ENCODE data around the gene MRPS10. TPM values are rescaled to one million over a fixed set of nuclear protein-coding genes. Genes with fewer than 3 reads are reported as not detected.

The MRPS10 gene
- 46.9 and 52.5 TPM in 2 replicates for total RNA-seq

DNA sequence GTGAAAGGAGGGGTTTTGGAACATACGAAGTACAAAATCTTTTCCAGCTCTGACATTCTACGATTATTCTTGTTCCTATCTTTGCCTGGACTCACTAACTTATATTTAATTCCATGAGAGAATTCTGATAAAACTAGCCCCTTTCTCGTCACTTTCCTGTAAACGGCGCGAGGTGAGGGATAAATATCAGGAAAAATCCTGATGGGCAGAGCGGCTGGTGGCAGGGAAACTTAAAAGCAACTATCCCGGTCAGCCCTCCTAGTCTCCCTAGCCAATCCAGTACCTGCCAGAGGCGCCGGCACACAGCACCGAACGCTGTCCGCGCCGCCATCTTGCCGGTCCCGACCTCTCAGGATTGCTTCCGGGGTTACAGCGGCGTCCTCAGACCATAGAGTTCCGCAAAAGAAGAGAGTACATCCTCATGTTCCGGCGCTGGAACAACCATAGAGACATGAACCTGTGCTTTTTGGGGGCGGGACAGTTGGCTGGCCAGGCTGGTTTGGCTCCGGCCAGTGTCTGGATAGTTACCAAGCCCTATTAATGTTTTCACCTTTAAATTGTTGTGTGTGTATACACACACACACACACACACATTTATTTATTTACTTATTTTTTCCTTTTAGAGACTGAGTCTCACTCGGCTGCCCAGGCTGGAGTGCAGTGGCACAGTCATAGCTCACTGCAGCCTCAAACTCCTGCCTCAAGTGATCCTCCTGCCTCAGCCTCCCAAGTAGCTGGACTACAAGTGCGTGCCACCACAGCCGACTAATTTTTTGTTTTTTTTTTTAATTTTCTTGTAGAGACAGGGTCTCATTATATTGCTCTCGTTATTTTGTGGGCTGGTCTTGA lies at the start of gene MRPS10:
TSS of gene MRPS10 (minus strand) at position 343 of the 849 bp plus-strand sequence. CDS start at position 331, 12 bp downstream.
- no peaks in the 10 kb centered on the region for H3K27me3 ChIP-seq (ENCODE audit: insufficient read depth, low read length)
- TF ChIP-seq, protein P1, sequence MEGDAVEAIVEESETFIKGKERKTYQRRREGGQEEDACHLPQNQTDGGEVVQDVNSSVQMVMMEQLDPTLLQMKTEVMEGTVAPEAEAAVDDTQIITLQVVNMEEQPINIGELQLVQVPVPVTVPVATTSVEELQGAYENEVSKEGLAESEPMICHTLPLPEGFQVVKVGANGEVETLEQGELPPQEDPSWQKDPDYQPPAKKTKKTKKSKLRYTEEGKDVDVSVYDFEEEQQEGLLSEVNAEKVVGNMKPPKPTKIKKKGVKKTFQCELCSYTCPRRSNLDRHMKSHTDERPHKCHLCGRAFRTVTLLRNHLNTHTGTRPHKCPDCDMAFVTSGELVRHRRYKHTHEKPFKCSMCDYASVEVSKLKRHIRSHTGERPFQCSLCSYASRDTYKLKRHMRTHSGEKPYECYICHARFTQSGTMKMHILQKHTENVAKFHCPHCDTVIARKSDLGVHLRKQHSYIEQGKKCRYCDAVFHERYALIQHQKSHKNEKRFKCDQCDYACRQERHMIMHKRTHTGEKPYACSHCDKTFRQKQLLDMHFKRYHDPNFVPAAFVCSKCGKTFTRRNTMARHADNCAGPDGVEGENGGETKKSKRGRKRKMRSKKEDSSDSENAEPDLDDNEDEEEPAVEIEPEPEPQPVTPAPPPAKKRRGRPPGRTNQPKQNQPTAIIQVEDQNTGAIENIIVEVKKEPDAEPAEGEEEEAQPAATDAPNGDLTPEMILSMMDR (IDR thresholded peaks at IDR 0.05; ENCODE audit: extremely low read depth, low read depth, low read length): no peak
- peak within 1 kb of the TSS; percentile 94 for H3K27ac ChIP-seq (ENCODE audit: low read depth, low read length)
- peak; percentile 90 for DNase-seq (ENCODE audit: insufficient read length, low spot score, missing footprints)
- H3K79me2 ChIP-seq (ENCODE audit: insufficient read depth, low read length): peaks cover 34% of the 10 kb centered on the region
- H3K36me3 ChIP-seq (ENCODE audit: insufficient read depth, low read length): peaks cover 13% of the 10 kb centered on the region
- no peaks in the 10 kb centered on the region for H4K20me1 ChIP-seq (ENCODE audit: insufficient read depth, low read length)
- peaks cover 14% of the 10 kb centered on the region for H3K4me1 ChIP-seq (ENCODE audit: insufficient read depth, low read length)
- peak within 1 kb of the TSS; percentile 97 for H2AFZ ChIP-seq (ENCODE audit: low read length)
- H3K4me2 ChIP-seq (ENCODE audit: insufficient read depth, low read length): peak within 1 kb of the TSS; percentile 97
- H3K9me3 ChIP-seq (ENCODE audit: low read depth, low read length): no peaks in the 10 kb centered on the region
- H3K4me3 ChIP-seq (ENCODE audit: insufficient read depth, low read length): peak within 1 kb of the TSS; percentile 97

DNA sequence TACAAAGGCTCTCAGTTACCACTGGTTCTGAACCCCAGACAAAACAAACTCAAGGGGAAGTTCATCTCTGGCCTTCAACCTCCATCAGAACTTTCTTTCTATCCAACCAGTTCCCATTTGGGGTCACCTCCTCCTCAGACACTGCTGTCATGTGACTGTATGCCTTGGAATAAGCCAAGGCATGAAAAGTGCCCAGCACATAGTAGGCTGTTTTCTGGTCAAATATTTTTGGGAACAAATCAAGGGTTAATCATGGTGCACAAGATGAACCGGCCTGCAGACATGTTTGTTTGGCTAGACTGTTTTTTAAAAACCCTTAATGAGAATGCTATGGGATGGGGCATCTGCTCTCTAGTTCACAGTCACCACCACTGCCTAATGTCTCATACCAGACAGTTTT lies 48.9 kb upstream of the MRPS10 start:
- no peaks in the 10 kb centered on the region for H3K27me3 ChIP-seq (ENCODE audit: insufficient read depth, low read length)
- peak; percentile 29 for DNase-seq (ENCODE audit: insufficient read length, low spot score, missing footprints)
- H4K20me1 ChIP-seq (ENCODE audit: insufficient read depth, low read length): no peaks in the 10 kb centered on the region

DNA sequence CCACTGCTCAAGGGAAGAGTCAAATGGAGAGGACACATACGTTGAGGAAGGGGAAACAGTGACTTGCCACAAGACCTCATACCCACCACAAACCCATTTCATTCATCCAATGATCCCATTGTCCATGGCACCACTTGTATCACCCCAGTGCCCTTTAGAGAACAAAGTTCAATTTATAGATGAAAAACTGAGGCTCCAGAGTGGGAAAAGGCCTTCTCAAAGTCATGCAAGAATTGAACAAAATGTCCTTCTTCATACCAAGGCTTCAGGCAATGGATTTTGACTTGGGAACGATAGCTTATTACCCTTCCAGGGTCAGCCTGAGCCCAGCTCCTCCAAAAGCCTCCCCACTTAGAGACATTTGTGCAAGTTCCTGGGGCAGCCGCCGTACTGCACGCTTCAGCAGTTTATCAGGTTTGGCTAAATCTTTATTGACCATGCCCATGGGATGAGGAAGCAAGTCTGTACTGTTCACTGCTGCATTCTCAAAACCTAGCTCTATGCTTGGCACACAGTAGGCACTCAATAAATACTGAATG lies 47.3 kb upstream of the MRPS10 start:
- no peaks in the 10 kb centered on the region for H3K27me3 ChIP-seq (ENCODE audit: insufficient read depth, low read length)
- H3K36me3 ChIP-seq (ENCODE audit: insufficient read depth, low read length): no peaks in the 10 kb centered on the region
- peak; percentile 61 for DNase-seq (ENCODE audit: insufficient read length, low spot score, missing footprints)
- peaks cover 15% of the 10 kb centered on the region for H3K4me1 ChIP-seq (ENCODE audit: insufficient read depth, low read length)
- no peaks in the 10 kb centered on the region for H3K9me3 ChIP-seq (ENCODE audit: low read depth, low read length)
- H2AFZ ChIP-seq (ENCODE audit: low read length): no peak overlapping the region
- H3K79me2 ChIP-seq (ENCODE audit: insufficient read depth, low read length): no peaks in the 10 kb centered on the region
- no peak overlapping the region for H3K4me3 ChIP-seq (ENCODE audit: insufficient read depth, low read length)
- H4K20me1 ChIP-seq (ENCODE audit: insufficient read depth, low read length): no peaks in the 10 kb centered on the region
- no peak overlapping the region for H3K4me2 ChIP-seq (ENCODE audit: insufficient read depth, low read length)
- no peak overlapping the region for H3K27ac ChIP-seq (ENCODE audit: low read depth, low read length)
- TF ChIP-seq, protein P1 (IDR thresholded peaks at IDR 0.05; ENCODE audit: extremely low read depth, low read depth, low read length): no peak

More for the DNA sequence above, 48.9 kb upstream of the MRPS10 start:
- Histone ChIP-seq H3K27ac (ENCODE audit: low read depth, low read length) (no peak overlapping the region), H3K4me1 (ENCODE audit: insufficient read depth, low read length) (peaks cover 6% of the 10 kb centered on the region), H3K9me3 (ENCODE audit: low read depth, low read length) (no peaks in the 10 kb centered on the region), H3K36me3 (ENCODE audit: insufficient read depth, low read length) (no peaks in the 10 kb centered on the region), H3K4me2 (ENCODE audit: insufficient read depth, low read length) (no peak overlapping the region), H3K79me2 (ENCODE audit: insufficient read depth, low read length) (no peaks in the 10 kb centered on the region), H2AFZ (ENCODE audit: low read length) (no peak overlapping the region), H3K4me3 (ENCODE audit: insufficient read depth, low read length) (no peak overlapping the region)
- TF ChIP-seq, protein P1 (IDR thresholded peaks at IDR 0.05; ENCODE audit: extremely low read depth, low read depth, low read length): no peak

Measured in osteoblast (primary cell).